Upper lobe of left lung (tissue), 6 donors: ENCODE data around the gene BCDIN3D. TPM values are rescaled to one million over a fixed set of nuclear protein-coding genes. Genes with fewer than 3 reads are reported as not detected.

Experiments
- ATAC-seq, 2 donors: fragments of 200-7000 bp; cut with Tn5 transposase; one replicate each; pipeline ENCODE4 v1.9.1; 2022; ENCODE audit warnings: mild to moderate bottlenecking in 2 of 2, moderate library complexity in 2 of 2; ENCODE audit not compliant: low FRiP score in 2 of 2
- DNase-seq, 2 donors: peaks; one replicate each; pipeline ENCODE4 v3.0.0-alpha.2; 2019 to 2020
- H3K27ac ChIP-seq, 4 donors: fragments of 200-600 bp; sonication (generic); one replicate each; pipeline ENCODE4 v1.5.1; 2016 to 2019
- H3K27me3 ChIP-seq, 4 donors: fragments of 200-600 bp; sonication (generic); one replicate each; pipeline ENCODE4 v1.5.1; 2017 to 2019
- H3K36me3 ChIP-seq, 4 donors: fragments of 200-600 bp; sonication (generic); one replicate each; pipeline ENCODE4 v1.5.1; 2016 to 2019
- H3K4me1 ChIP-seq, 4 donors: fragments of 200-600 bp; sonication (generic); one replicate each; pipeline ENCODE4 v1.5.1; 2018 to 2019
- H3K4me3 ChIP-seq, 4 donors: fragments of 200-600 bp; sonication (generic); one replicate each; pipeline ENCODE4 v1.5.1; 2017 to 2019; ENCODE audit warnings: mild to moderate bottlenecking in 2 of 4, moderate library complexity in 1 of 4
- H3K9me3 ChIP-seq, 4 donors: fragments of 200-600 bp; sonication (generic); one replicate each; pipeline ENCODE4 v1.5.1; 2018 to 2019
- CTCF ChIP-seq, 6 experiments: fragments of 450-650 bp in 4 of 6; fragments of 200-600 bp in 2 of 6; sonication (generic) in 2 of 6; IDR thresholded peaks; one replicate each; pipeline ENCODE4 v1.5.1; 2016 to 2019; ENCODE audit warnings: antibody characterized with exemption in 6 of 6
- EP300 ChIP-seq, 4 donors: sonication (generic); formaldehyde crosslinking; IDR thresholded peaks; one replicate each; pipeline ENCODE4 v1.5.1; 2017; ENCODE audit warnings: antibody characterized with exemption in 4 of 4, control low read depth in 2 of 4
- POLR2A ChIP-seq, 4 donors: fragments of 450-650 bp; IDR thresholded peaks; one replicate each; pipeline ENCODE4 v1.5.1; 2016 to 2017; ENCODE audit warnings: antibody characterized with exemption in 4 of 4, mild to moderate bottlenecking in 2 of 4
- POLR2AphosphoS5 ChIP-seq, 2 donors: sonication (generic); formaldehyde crosslinking; IDR thresholded peaks; one replicate each; pipeline ENCODE4 v1.5.1; 2017; ENCODE audit warnings: antibody characterized with exemption in 2 of 2
- WGBS, 2 donors: methylation state at CpG; one replicate each; pipeline ENCODE4 v1.1.5; 2017 to 2018; 5-methylcytosine and 5-hydroxymethylcytosine counted together
- total RNA-seq, 6 donors: library from RNA; depleted of rRNA in 4 of 6; stranded (reverse); fragments of >200 nt in 4 of 6; gene quantifications; one replicate each; pipeline versions ENCODE4 v1.1.0 to v1.2.1, GENCODE V29; 2016 to 2021
- donor health status: DM: no; HTN: no; CAD: no; lungs with moderate emphysema.
- donor health status: DM: no; HTN: yes; CAD: no; lungs with severe emphysema.

BCDIN3D gene
- total RNA-seq, 6 donors from 2014 or later: 0.44 to 4.9 (median 4.2) TPM

- Histone ChIP-seq H3K27me3 (no peaks in the 10 kb centered on the region), H3K4me3 (peak overlapping the region in 1 of 4 donors; percentile 13), H3K9me3 (no peaks in the 10 kb centered on the region), H3K36me3 (peaks cover 0 to 20% (median 14%) of the 10 kb centered on the region in 4 donors), H3K4me1 (peaks cover 22 to 36% (median 24%) of the 10 kb centered on the region in 4 donors), H3K27ac (peak overlapping the region; percentile 62 to 84 (median 66))
- ATAC-seq: peak; percentile 81 to 91
- peak in 1 of 2 donors; percentile 64 for DNase-seq
- peak; percentile 17 to 45 for TF ChIP-seq POLR2AphosphoS5 (IDR thresholded peaks at IDR 0.05)
- TF ChIP-seq EP300 (IDR thresholded peaks at IDR 0.05): no peak
- no peak for TF ChIP-seq POLR2A (IDR thresholded peaks at IDR 0.05)
- no peak for TF ChIP-seq CTCF (IDR thresholded peaks at IDR 0.05)
- WGBS, 2 donors: 37 to 45% methylated on average over 3 to 4 of the region's 4 CpGs
These were observed 33.5 kb downstream of the BCDIN3D start for GRCh38 chr12:49809381-49809905.

GRCh38 chr12:49808686-49809380 is 34.1 kb downstream of the BCDIN3D start:
- Histone ChIP-seq H3K36me3 (peaks cover 0 to 22% (median 20%) of the 10 kb centered on the region in 4 donors), H3K27me3 (no peaks in the 10 kb centered on the region), H3K27ac (peak overlapping the region; percentile 62 to 84 (median 66)), H3K4me1 (peaks cover 22 to 36% (median 24%) of the 10 kb centered on the region in 4 donors), H3K9me3 (no peaks in the 10 kb centered on the region), H3K4me3 (peak overlapping the region in 1 of 4 donors; percentile 13)
- WGBS, 2 donors: 76% methylated on average over 8 to 14 of the region's 14 CpGs
- DNase-seq (no peak), ATAC-seq (peak; percentile 75 to 77)
- no peak for TF ChIP-seq CTCF (IDR thresholded peaks at IDR 0.05)
- peak in 1 of 2 donors; percentile 20 for TF ChIP-seq POLR2AphosphoS5 (IDR thresholded peaks at IDR 0.05)
- TF ChIP-seq EP300 (IDR thresholded peaks at IDR 0.05): peak in 1 of 4 donors; percentile 21
- TF ChIP-seq POLR2A (IDR thresholded peaks at IDR 0.05): no peak

GRCh38 chr12:49807991-49808580 is 34.8 kb downstream of the BCDIN3D start:
- WGBS, 2 donors: 79 to 84% methylated on average over 10 to 12 of the region's 12 CpGs
- no peaks in the 10 kb centered on the region for H3K9me3 ChIP-seq
- H3K27ac ChIP-seq: peak overlapping the region; percentile 62 to 84 (median 66)
- TF ChIP-seq CTCF (IDR thresholded peaks at IDR 0.05) (no peak), EP300 (IDR thresholded peaks at IDR 0.05) (no peak), POLR2AphosphoS5 (IDR thresholded peaks at IDR 0.05) (no peak), POLR2A (IDR thresholded peaks at IDR 0.05) (no peak)
- DNase-seq (no peak), ATAC-seq (no peak)
- H3K36me3 ChIP-seq: peaks cover 0 to 30% (median 26%) of the 10 kb centered on the region in 4 donors
- no peaks in the 10 kb centered on the region for H3K27me3 ChIP-seq
- H3K4me1 ChIP-seq: peaks cover 22 to 36% (median 24%) of the 10 kb centered on the region in 4 donors
- no peak overlapping the region for H3K4me3 ChIP-seq

GRCh38 chr12:49806877-49807276 is 36.0 kb downstream of the BCDIN3D start:
- Histone ChIP-seq H3K27me3 (no peaks in the 10 kb centered on the region), H3K27ac (no peak overlapping the region), H3K4me3 (no peak overlapping the region), H3K4me1 (peaks cover 22 to 36% (median 24%) of the 10 kb centered on the region in 4 donors), H3K36me3 (peaks cover 0 to 42% (median 34%) of the 10 kb centered on the region in 4 donors), H3K9me3 (no peaks in the 10 kb centered on the region)
- DNase-seq: no peak
- WGBS, 2 donors: 88 to 96% methylated on average over 7 of the region's 7 CpGs
- no peak for ATAC-seq
- no peak for TF ChIP-seq POLR2A (IDR thresholded peaks at IDR 0.05)
- no peak for TF ChIP-seq POLR2AphosphoS5 (IDR thresholded peaks at IDR 0.05)
- TF ChIP-seq CTCF (IDR thresholded peaks at IDR 0.05): no peak
- TF ChIP-seq EP300 (IDR thresholded peaks at IDR 0.05): no peak
